Measurements from ENCODE around the gene FAM200B. TPM values are rescaled to one million over a fixed set of nuclear protein-coding genes. Genes with fewer than 3 reads are reported as not detected.
A peak's percentile ranks its signal among the peaks of the same experiment; 100 is the strongest.

The FAM200B gene
- total and polyA plus RNA-seq, 3 donors from 2014 or later, result 41.8 to 75.2 (median 48.9) TPM

DNA sequence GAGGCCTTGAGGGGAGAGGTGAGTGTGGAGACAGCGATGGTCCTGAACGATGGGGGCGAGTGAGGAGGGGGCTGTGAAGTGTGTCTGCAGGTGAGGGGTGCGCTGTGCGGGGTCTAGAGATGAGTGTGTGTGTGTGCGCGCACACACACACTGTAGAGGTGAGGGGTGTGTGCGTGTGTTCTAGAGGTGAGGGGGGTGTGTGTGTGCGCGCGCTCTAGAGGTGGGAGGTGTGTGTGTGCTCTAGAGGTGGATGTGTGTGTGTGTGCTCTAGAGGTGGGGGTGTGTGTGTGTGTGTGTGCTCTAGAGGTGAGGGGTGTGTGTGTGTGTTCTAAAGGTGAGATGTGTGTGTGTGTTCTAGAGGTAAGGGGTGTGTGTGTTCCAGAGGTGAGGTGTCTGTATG is 21.8 kb downstream of the FAM200B start:
- 60 to 65% methylated on average over 11 of the region's 11 CpGs for WGBS, 2 donors

DNA sequence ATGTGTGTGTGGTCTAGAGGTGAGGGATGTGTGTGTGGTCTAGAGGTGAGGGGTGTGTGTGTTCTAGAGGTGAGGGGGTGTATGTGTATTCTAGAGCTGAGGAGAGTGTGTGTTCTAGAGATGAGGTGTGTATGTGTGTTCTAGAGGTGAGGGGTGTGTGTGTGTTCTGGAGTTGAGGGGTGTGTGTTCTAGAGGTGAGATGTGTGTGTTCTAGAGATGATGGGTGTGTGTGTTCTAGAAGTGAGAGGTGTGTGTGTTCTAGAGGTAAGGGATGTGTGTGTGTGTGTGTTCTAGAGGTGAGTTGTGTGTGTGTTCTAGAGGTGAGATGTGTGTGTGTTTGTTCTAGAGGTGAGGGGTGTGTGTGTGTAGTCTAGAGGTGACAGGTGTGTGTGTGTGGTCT is 22.5 kb downstream of the FAM200B start:
- H3K27ac ChIP-seq, result no peak overlapping the region
- intact Hi-C loops (cut with DNase I; ENCODE audit: low total_unique reads), result no loop called here
- DNase-seq, result no peak
- H3K36me3 ChIP-seq (ENCODE audit: low read depth, missing control alignments), result no peaks in the 10 kb centered on the region
- H3K4me1 ChIP-seq, result no peaks in the 10 kb centered on the region
- no peaks in the 10 kb centered on the region for H3K27me3 ChIP-seq
- H3K4me3 ChIP-seq, result no peak overlapping the region
- no peaks in the 10 kb centered on the region for H3K9me3 ChIP-seq
- TF ChIP-seq, protein P1, sequence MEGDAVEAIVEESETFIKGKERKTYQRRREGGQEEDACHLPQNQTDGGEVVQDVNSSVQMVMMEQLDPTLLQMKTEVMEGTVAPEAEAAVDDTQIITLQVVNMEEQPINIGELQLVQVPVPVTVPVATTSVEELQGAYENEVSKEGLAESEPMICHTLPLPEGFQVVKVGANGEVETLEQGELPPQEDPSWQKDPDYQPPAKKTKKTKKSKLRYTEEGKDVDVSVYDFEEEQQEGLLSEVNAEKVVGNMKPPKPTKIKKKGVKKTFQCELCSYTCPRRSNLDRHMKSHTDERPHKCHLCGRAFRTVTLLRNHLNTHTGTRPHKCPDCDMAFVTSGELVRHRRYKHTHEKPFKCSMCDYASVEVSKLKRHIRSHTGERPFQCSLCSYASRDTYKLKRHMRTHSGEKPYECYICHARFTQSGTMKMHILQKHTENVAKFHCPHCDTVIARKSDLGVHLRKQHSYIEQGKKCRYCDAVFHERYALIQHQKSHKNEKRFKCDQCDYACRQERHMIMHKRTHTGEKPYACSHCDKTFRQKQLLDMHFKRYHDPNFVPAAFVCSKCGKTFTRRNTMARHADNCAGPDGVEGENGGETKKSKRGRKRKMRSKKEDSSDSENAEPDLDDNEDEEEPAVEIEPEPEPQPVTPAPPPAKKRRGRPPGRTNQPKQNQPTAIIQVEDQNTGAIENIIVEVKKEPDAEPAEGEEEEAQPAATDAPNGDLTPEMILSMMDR (IDR thresholded peaks at IDR 0.05), result no peak
- TF ChIP-seq POLR2A (IDR thresholded peaks at IDR 0.05), result no peak

More for the DNA sequence above, 21.8 kb downstream of the FAM200B start:
- no peaks in the 10 kb centered on the region for H3K27me3 ChIP-seq
- no peak overlapping the region for H3K27ac ChIP-seq
- TF ChIP-seq, protein P1 (IDR thresholded peaks at IDR 0.05), result no peak
- no peak for TF ChIP-seq POLR2A (IDR thresholded peaks at IDR 0.05)
- no peaks in the 10 kb centered on the region for H3K4me1 ChIP-seq
- no peak for DNase-seq
- no peaks in the 10 kb centered on the region for H3K9me3 ChIP-seq
- intact Hi-C loops (cut with DNase I; ENCODE audit: low total_unique reads), result no loop called here
- H3K4me3 ChIP-seq, result peak overlapping the region; percentile 49 to 52
- H3K36me3 ChIP-seq (ENCODE audit: low read depth, missing control alignments), result no peaks in the 10 kb centered on the region

DNA sequence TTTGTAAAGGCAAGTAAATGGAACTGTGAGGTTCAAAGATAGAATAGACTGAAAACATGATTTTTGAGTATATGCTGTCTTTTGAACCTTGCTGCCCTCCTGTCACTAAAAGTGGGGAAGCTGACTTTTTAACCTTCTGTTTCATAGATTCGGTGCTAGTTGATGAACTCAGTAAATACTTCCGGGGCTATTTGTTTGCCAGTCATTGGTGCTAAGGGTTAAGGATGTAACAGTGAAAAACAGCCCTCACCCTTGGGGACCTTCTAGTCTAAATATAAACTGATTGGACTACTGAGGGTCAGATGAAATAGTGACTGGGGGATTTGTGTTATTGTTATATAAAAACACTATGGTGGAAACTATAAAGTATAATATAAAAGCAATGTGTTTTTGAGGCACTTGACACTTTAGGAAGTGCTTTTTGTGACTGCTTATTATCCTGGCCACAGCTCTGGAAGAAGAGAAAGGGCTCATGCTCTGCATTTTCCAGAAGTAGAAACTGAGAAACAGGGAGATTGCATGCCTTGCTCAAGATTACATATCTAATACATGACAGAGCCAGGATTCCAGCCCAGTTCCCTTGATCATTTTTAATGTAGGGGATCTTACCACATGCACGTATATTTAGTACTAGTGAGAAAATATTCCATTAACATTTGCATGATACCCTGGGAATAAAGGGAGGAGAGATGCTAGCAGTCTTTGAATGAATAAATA is 25.2 kb downstream of the FAM200B start:
- H3K4me3 ChIP-seq, result no peak overlapping the region
- no peaks in the 10 kb centered on the region for H3K9me3 ChIP-seq
- H3K4me1 ChIP-seq, result no peaks in the 10 kb centered on the region
- no peaks in the 10 kb centered on the region for H3K27me3 ChIP-seq
- intact Hi-C loops (cut with DNase I; ENCODE audit: low total_unique reads), result no loop called here
- no peak overlapping the region for H3K27ac ChIP-seq
- no peaks in the 10 kb centered on the region for H3K36me3 ChIP-seq (ENCODE audit: low read depth, missing control alignments)
- whole genome bisulfite sequencing, 2 donors, result 54 to 69% methylated on average over 3 of the region's 3 CpGs
- DNase-seq, result no peak
- TF ChIP-seq, protein P1 (IDR thresholded peaks at IDR 0.05), result no peak
- no peak for TF ChIP-seq POLR2A (IDR thresholded peaks at IDR 0.05)

DNA sequence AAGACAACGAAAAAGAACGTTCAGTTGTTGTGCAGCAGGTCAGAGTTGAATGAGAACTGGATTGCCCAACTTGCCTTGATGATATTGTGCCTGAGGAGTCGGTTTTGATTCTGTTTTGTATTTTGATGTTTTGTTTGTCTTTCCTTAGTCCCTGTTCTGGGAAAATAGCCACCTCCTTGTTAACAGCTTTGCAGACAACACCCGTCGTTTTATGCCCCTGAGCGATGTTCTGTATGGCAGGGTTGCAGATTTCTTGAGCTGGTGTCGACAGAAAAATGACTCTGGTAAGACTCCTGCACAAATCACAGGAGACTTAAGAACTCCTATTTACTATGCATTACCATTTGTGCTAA is 25.7 kb downstream of the FAM200B start:
- no peak overlapping the region for H3K27ac ChIP-seq
- no peak overlapping the region for H3K4me3 ChIP-seq
- H3K4me1 ChIP-seq, result no peaks in the 10 kb centered on the region
- no peak for TF ChIP-seq POLR2A (IDR thresholded peaks at IDR 0.05)
- TF ChIP-seq, protein P1 (IDR thresholded peaks at IDR 0.05), result no peak
- WGBS, 2 donors, result 54% methylated on average over 7 of the region's 7 CpGs
- intact Hi-C loops (cut with DNase I; ENCODE audit: low total_unique reads), result no loop called here
- no peak for DNase-seq
- H3K27me3 ChIP-seq, result no peaks in the 10 kb centered on the region
- H3K36me3 ChIP-seq (ENCODE audit: low read depth, missing control alignments), result no peaks in the 10 kb centered on the region
- H3K9me3 ChIP-seq, result no peaks in the 10 kb centered on the region

DNA sequence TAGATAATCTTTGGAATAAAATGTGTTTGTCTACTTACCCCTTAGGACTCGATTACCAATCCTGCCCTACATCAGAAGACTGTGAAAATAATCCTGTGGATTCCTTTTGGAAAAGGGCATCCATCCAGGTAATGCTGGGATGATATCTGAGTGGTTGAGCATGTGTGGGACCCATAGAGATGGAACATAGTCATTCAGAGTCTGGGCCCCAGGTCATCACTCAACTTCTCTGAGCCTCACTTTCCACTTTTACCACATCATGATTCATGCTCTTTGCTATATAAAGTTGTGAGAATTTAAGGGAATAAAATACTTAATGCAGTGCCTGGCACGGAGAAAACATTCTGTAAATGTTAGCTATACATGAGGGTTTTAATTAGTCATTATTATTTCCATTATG is 30.1 kb downstream of the FAM200B start:
- intact Hi-C loops (cut with DNase I; ENCODE audit: low total_unique reads), result no loop called here
- no peak overlapping the region for H3K4me3 ChIP-seq
- H3K36me3 ChIP-seq (ENCODE audit: low read depth, missing control alignments), result no peaks in the 10 kb centered on the region
- no peaks in the 10 kb centered on the region for H3K9me3 ChIP-seq
- H3K27ac ChIP-seq, result no peak overlapping the region
- no peaks in the 10 kb centered on the region for H3K27me3 ChIP-seq
- WGBS, 2 donors, result 90 to 91% methylated on average over 2 of the region's 2 CpGs
- no peak for DNase-seq
- TF ChIP-seq POLR2A (IDR thresholded peaks at IDR 0.05), result no peak
- TF ChIP-seq, protein P1 (IDR thresholded peaks at IDR 0.05), result no peak
- no peaks in the 10 kb centered on the region for H3K4me1 ChIP-seq

Measured in testis (tissue), 3 donors.